ENCODE results near the gene LRCH1.
A peak's percentile ranks its signal among the peaks of the same experiment; 100 is the strongest.

Gene LRCH1

GRCh38 chr13:46575818-46576221, 22.9 kb downstream of the LRCH1 start:
- H3K9me3 ChIP-seq (ENCODE audit: control insufficient read depth, low read length): no peaks in the 10 kb centered on the region
- peak overlapping the region; percentile 69 for H3K27ac ChIP-seq (ENCODE audit: low read length, poor library complexity, severe bottlenecking)
- H2BK5ac ChIP-seq (ENCODE audit: low read depth, low read length, poor library complexity, severe bottlenecking): no peak overlapping the region
- H3K4me1 ChIP-seq (ENCODE audit: control insufficient read depth, insufficient read depth, low read depth, low read length): peaks cover 27% of the 10 kb centered on the region
- peak; percentile 69 for DNase-seq
- H2BK12ac ChIP-seq (ENCODE audit: low read length in 2 of 2): peak overlapping the region in 1 of 2 experiments; percentile 8
- peaks cover 12% of the 10 kb centered on the region for H3K79me1 ChIP-seq (replicated peaks; ENCODE audit: low read length, poor library complexity, severe bottlenecking)
- H3K4me3 ChIP-seq (ENCODE audit: insufficient read depth in 1 of 2, low read depth in 1 of 2, low read length in 2 of 2): peak overlapping the region in 1 of 2 experiments; percentile 5
- no peak overlapping the region for H4K8ac ChIP-seq (ENCODE audit: low read length)
- no peak overlapping the region for H2BK15ac ChIP-seq (ENCODE audit: low read depth, poor library complexity, severe bottlenecking)
- H3K4me2 ChIP-seq (ENCODE audit: low read length, poor library complexity, severe bottlenecking): no peak overlapping the region
- H3K9ac ChIP-seq (ENCODE audit: low read length): peak overlapping the region; percentile 26
- no peak overlapping the region for H3K23ac ChIP-seq (ENCODE audit: low read length in 2 of 2)
- no peak overlapping the region for H3K14ac ChIP-seq (ENCODE audit: low read length in 2 of 2)
- peak overlapping the region in 1 of 2 experiments; percentile 53 for H3K4ac ChIP-seq (ENCODE audit: low read depth in 1 of 2, low read length in 2 of 2)
- H3K36me3 ChIP-seq (ENCODE audit: control insufficient read depth in 1 of 2, insufficient read depth in 2 of 2, low read depth in 1 of 2, low read length in 2 of 2): no peaks in the 10 kb centered on the region
- peak overlapping the region in 1 of 2 experiments; percentile 68 for H3K18ac ChIP-seq (ENCODE audit: low read depth in 1 of 2, low read length in 2 of 2)
- no peak overlapping the region for H4K91ac ChIP-seq (ENCODE audit: low read length)
- H2BK120ac ChIP-seq (ENCODE audit: low read depth, low read length): no peak overlapping the region
- 20% methylated on average over 5 of the region's 5 CpGs for WGBS
- no peaks in the 10 kb centered on the region for H3K27me3 ChIP-seq (ENCODE audit: control insufficient read depth in 1 of 2, insufficient read depth in 1 of 2, low read length in 2 of 2)
- no peak overlapping the region for H2AFZ ChIP-seq (ENCODE audit: low read depth, low read length)
- H2AK5ac ChIP-seq (ENCODE audit: low read length, severe bottlenecking): no peak overlapping the region

DNA sequence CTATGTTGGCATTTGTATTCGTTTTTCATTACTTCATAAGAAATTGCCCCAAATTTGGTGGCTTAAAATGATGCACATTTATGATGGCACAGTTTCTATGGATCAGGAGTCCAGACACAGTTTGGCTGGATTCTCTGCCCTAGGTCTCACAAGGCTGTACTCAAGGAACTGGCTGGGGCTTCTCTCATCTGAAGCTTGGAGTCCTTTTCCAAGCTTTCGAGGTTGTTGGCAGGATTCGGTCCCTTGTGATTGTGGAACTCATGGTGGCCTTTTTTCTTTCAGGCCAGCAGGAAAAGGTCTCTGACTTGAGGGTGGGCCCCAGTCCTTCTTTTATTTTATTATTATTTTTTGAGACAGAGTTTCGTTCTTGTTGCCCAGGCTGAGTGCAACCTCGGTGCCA, 23.8 kb downstream of the LRCH1 start:
- DNase-seq: no peak
- no peak overlapping the region for H3K4me3 ChIP-seq (ENCODE audit: insufficient read depth in 1 of 2, low read depth in 1 of 2, low read length in 2 of 2)
- peaks cover 16% of the 10 kb centered on the region for H3K79me1 ChIP-seq (replicated peaks; ENCODE audit: low read length, poor library complexity, severe bottlenecking)
- no peak overlapping the region for H2BK15ac ChIP-seq (ENCODE audit: low read depth, poor library complexity, severe bottlenecking)
- no peak overlapping the region for H2AFZ ChIP-seq (ENCODE audit: low read depth, low read length)
- no peak overlapping the region for H4K91ac ChIP-seq (ENCODE audit: low read length)
- H4K8ac ChIP-seq (ENCODE audit: low read length): no peak overlapping the region
- H2AK5ac ChIP-seq (ENCODE audit: low read length, severe bottlenecking): no peak overlapping the region
- H3K4ac ChIP-seq (ENCODE audit: low read depth in 1 of 2, low read length in 2 of 2): peak overlapping the region in 1 of 2 experiments; percentile 8
- H3K27me3 ChIP-seq (ENCODE audit: control insufficient read depth in 1 of 2, insufficient read depth in 1 of 2, low read length in 2 of 2): no peaks in the 10 kb centered on the region
- H3K27ac ChIP-seq (ENCODE audit: low read length, poor library complexity, severe bottlenecking): peak overlapping the region; percentile 3
- H3K4me2 ChIP-seq (ENCODE audit: low read length, poor library complexity, severe bottlenecking): no peak overlapping the region
- no peaks in the 10 kb centered on the region for H3K9me3 ChIP-seq (ENCODE audit: control insufficient read depth, low read length)
- no peak overlapping the region for H2BK12ac ChIP-seq (ENCODE audit: low read length in 2 of 2)
- WGBS: 98% methylated on average over 5 of the region's 5 CpGs
- H3K36me3 ChIP-seq (ENCODE audit: control insufficient read depth in 1 of 2, insufficient read depth in 2 of 2, low read depth in 1 of 2, low read length in 2 of 2): no peaks in the 10 kb centered on the region
- H2BK5ac ChIP-seq (ENCODE audit: low read depth, low read length, poor library complexity, severe bottlenecking): no peak overlapping the region
- no peak overlapping the region for H3K23ac ChIP-seq (ENCODE audit: low read length in 2 of 2)
- H3K9ac ChIP-seq (ENCODE audit: low read length): no peak overlapping the region
- no peak overlapping the region for H2BK120ac ChIP-seq (ENCODE audit: low read depth, low read length)
- H3K14ac ChIP-seq (ENCODE audit: low read length in 2 of 2): no peak overlapping the region
- peaks cover 21% of the 10 kb centered on the region for H3K4me1 ChIP-seq (ENCODE audit: control insufficient read depth, insufficient read depth, low read depth, low read length)
- H3K18ac ChIP-seq (ENCODE audit: low read depth in 1 of 2, low read length in 2 of 2): no peak overlapping the region

GRCh38 chr13:46577696-46578589, 25.0 kb downstream of the LRCH1 start:
- no peak overlapping the region for H3K27ac ChIP-seq (ENCODE audit: low read length, poor library complexity, severe bottlenecking)
- H4K8ac ChIP-seq (ENCODE audit: low read length): peak overlapping the region; percentile 83
- no peak overlapping the region for H2AK5ac ChIP-seq (ENCODE audit: low read length, severe bottlenecking)
- no peak overlapping the region for H3K4ac ChIP-seq (ENCODE audit: low read depth in 1 of 2, low read length in 2 of 2)
- WGBS: 75% methylated on average over 9 of the region's 10 CpGs
- H3K27me3 ChIP-seq (ENCODE audit: control insufficient read depth in 1 of 2, insufficient read depth in 1 of 2, low read length in 2 of 2): no peaks in the 10 kb centered on the region
- H4K91ac ChIP-seq (ENCODE audit: low read length): no peak overlapping the region
- no peak overlapping the region for H2AFZ ChIP-seq (ENCODE audit: low read depth, low read length)
- no peak overlapping the region for H2BK120ac ChIP-seq (ENCODE audit: low read depth, low read length)
- no peak overlapping the region for H3K18ac ChIP-seq (ENCODE audit: low read depth in 1 of 2, low read length in 2 of 2)
- peak; percentile 33 for DNase-seq
- peaks cover 18% of the 10 kb centered on the region for H3K4me1 ChIP-seq (ENCODE audit: control insufficient read depth, insufficient read depth, low read depth, low read length)
- no peak overlapping the region for H2BK15ac ChIP-seq (ENCODE audit: low read depth, poor library complexity, severe bottlenecking)
- H2BK5ac ChIP-seq (ENCODE audit: low read depth, low read length, poor library complexity, severe bottlenecking): no peak overlapping the region
- H3K9me3 ChIP-seq (ENCODE audit: control insufficient read depth, low read length): no peaks in the 10 kb centered on the region
- no peak overlapping the region for H2BK12ac ChIP-seq (ENCODE audit: low read length in 2 of 2)
- no peaks in the 10 kb centered on the region for H3K36me3 ChIP-seq (ENCODE audit: control insufficient read depth in 1 of 2, insufficient read depth in 2 of 2, low read depth in 1 of 2, low read length in 2 of 2)
- H3K79me1 ChIP-seq (replicated peaks; ENCODE audit: low read length, poor library complexity, severe bottlenecking): peaks cover 16% of the 10 kb centered on the region
- H3K23ac ChIP-seq (ENCODE audit: low read length in 2 of 2): no peak overlapping the region
- H3K4me2 ChIP-seq (ENCODE audit: low read length, poor library complexity, severe bottlenecking): no peak overlapping the region
- no peak overlapping the region for H3K9ac ChIP-seq (ENCODE audit: low read length)
- no peak overlapping the region for H3K4me3 ChIP-seq (ENCODE audit: insufficient read depth in 1 of 2, low read depth in 1 of 2, low read length in 2 of 2)
- no peak overlapping the region for H3K14ac ChIP-seq (ENCODE audit: low read length in 2 of 2)

DNA sequence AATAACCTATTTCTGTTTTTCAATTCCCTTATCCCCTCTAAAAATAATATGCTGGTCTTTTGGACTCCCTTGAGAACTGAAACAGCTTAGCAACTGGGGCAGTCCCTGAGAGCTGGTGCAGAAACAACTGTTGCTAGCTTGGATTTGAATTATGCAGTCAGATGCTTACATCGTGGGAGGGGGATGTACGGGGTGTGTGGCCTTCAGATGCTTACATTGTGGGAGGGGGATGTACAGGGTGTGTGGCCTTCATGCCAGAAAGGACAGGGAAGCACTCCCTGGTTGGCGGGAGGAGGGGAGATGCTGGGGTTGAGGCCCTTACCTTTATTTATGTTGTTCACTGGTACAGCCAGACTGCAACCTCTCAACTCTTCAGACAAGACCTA, 25.6 kb downstream of the LRCH1 start:
- Histone ChIP-seq H3K27ac (ENCODE audit: low read length, poor library complexity, severe bottlenecking) (no peak overlapping the region), H3K9ac (ENCODE audit: low read length) (no peak overlapping the region), H3K18ac (ENCODE audit: low read depth in 1 of 2, low read length in 2 of 2) (no peak overlapping the region), H4K8ac (ENCODE audit: low read length) (no peak overlapping the region), H2BK5ac (ENCODE audit: low read depth, low read length, poor library complexity, severe bottlenecking) (no peak overlapping the region), H4K91ac (ENCODE audit: low read length) (no peak overlapping the region), H3K14ac (ENCODE audit: low read length in 2 of 2) (no peak overlapping the region), H3K4me1 (ENCODE audit: control insufficient read depth, insufficient read depth, low read depth, low read length) (peaks cover 18% of the 10 kb centered on the region), H3K27me3 (ENCODE audit: control insufficient read depth in 1 of 2, insufficient read depth in 1 of 2, low read length in 2 of 2) (no peaks in the 10 kb centered on the region), H2AK5ac (ENCODE audit: low read length, severe bottlenecking) (no peak overlapping the region), H3K23ac (ENCODE audit: low read length in 2 of 2) (no peak overlapping the region), H3K4me2 (ENCODE audit: low read length, poor library complexity, severe bottlenecking) (no peak overlapping the region), H3K79me1 (replicated peaks; ENCODE audit: low read length, poor library complexity, severe bottlenecking) (peaks cover 16% of the 10 kb centered on the region), H2BK15ac (ENCODE audit: low read depth, poor library complexity, severe bottlenecking) (peak overlapping the region; percentile 20), H2BK12ac (ENCODE audit: low read length in 2 of 2) (peak overlapping the region in 1 of 2 experiments; percentile 30), H3K4ac (ENCODE audit: low read depth in 1 of 2, low read length in 2 of 2) (no peak overlapping the region), H3K4me3 (ENCODE audit: insufficient read depth in 1 of 2, low read depth in 1 of 2, low read length in 2 of 2) (no peak overlapping the region), H2AFZ (ENCODE audit: low read depth, low read length) (no peak overlapping the region), H3K9me3 (ENCODE audit: control insufficient read depth, low read length) (no peaks in the 10 kb centered on the region), H3K36me3 (ENCODE audit: control insufficient read depth in 1 of 2, insufficient read depth in 2 of 2, low read depth in 1 of 2, low read length in 2 of 2) (no peaks in the 10 kb centered on the region), H2BK120ac (ENCODE audit: low read depth, low read length) (no peak overlapping the region)
- 84% methylated on average over 2 of the region's 3 CpGs for WGBS
- DNase-seq: no peak
